Hepatocyte (in vitro differentiated cells): ENCODE measurements around the gene TNFRSF1A.

Experiments
- EZH2phosphoT487 ChIP-seq: fragments of 200-600 bp; sonication (generic); IDR thresholded peaks from one replicate; pipeline ENCODE4 v1.6.1; 2018; ENCODE audit warnings: antibody characterized with exemption, mild to moderate bottlenecking, low read depth, moderate library complexity; ENCODE audit not compliant: unreplicated experiment, severe bottlenecking
- TF ChIP-seq, protein P1 (sequence below): fragments of 200-600 bp; sonication (generic); IDR thresholded peaks from 2 replicates; pipeline ENCODE4 v1.5.1; 2016; ENCODE audit warnings: antibody characterized with exemption, mild to moderate bottlenecking; ENCODE audit not compliant: poor library complexity

DNA sequence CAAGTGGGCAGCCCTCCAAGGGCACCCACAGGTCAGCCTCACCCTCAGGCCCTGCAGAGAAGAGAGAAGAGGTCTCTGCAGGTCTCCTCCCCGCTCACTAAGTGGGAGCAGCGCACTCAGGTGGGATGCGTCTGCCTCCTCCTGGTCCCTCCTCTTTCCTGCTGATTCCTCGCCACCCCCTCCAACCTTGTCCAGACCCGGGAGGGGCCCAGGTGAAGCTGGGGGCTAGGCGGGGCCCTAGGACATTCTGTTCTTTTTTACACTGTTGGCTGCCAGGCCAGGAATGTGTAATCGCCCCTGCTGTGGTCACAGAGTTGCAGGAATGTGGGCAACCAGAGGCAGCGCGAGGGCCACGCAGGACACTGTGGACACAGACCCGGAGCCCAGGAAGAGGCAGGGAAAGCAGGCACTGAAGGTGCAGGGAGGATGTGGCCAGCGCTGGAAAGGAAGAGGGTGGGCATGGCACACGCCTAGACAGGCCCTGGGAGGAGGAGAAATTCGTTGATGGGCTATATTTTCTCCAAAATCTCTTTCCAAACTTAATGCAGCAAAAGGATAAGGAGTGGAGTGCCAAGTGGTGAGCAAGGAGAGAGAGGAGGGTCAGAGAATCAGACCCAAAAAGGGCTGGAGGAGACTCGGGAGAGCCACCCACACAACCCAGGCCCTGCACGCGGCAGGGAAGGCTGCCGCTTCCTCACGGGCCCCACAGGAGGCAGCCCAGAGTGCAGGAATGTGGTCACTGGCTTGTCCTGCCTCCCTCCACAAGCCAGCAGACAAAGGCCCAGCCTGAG is 34.4 kb upstream of the TNFRSF1A start:
- TF ChIP-seq, protein P1, sequence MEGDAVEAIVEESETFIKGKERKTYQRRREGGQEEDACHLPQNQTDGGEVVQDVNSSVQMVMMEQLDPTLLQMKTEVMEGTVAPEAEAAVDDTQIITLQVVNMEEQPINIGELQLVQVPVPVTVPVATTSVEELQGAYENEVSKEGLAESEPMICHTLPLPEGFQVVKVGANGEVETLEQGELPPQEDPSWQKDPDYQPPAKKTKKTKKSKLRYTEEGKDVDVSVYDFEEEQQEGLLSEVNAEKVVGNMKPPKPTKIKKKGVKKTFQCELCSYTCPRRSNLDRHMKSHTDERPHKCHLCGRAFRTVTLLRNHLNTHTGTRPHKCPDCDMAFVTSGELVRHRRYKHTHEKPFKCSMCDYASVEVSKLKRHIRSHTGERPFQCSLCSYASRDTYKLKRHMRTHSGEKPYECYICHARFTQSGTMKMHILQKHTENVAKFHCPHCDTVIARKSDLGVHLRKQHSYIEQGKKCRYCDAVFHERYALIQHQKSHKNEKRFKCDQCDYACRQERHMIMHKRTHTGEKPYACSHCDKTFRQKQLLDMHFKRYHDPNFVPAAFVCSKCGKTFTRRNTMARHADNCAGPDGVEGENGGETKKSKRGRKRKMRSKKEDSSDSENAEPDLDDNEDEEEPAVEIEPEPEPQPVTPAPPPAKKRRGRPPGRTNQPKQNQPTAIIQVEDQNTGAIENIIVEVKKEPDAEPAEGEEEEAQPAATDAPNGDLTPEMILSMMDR: peak; percentile 36
- TF ChIP-seq EZH2phosphoT487: no peak
